PFSK-1 (cell line): ENCODE measurements around the gene FAM76A. TPM values are rescaled to one million over a fixed set of nuclear protein-coding genes. Genes with fewer than 3 reads are reported as not detected.

Source experiments
- FOXP2 ChIP-seq: optimal IDR thresholded peaks from 2 replicates; pipeline ENCODE3; 2011; ENCODE audit warnings: borderline replicate concordance, control low read depth, inconsistent platforms; ENCODE audit not compliant: insufficient read depth; ENCODE audit errors: extremely low read length, extremely low read depth
- POLR2AphosphoS5 ChIP-seq: IDR thresholded peaks from 2 replicates; pipeline ENCODE4 v1.6.1; 2012; ENCODE audit warnings: low read depth, mild to moderate bottlenecking, control low read depth, low read length, moderate library complexity
- SIN3A ChIP-seq: IDR thresholded peaks from 2 replicates; pipeline ENCODE4 v1.6.1; 2012; ENCODE audit warnings: mild to moderate bottlenecking, low read length, moderate library complexity, borderline replicate concordance; ENCODE audit not compliant: insufficient read depth
- TAF1 ChIP-seq: IDR thresholded peaks from 2 replicates; pipeline ENCODE4 v1.6.1; 2012; ENCODE audit warnings: low read length, control low read depth, borderline replicate concordance; ENCODE audit not compliant: insufficient read depth
- polyA plus RNA-seq: library from polyadenylated mRNA; unstranded; fragments of >200 nt; gene quantifications from one replicate; pipeline ENCODE4 v1.2.1, GENCODE V29; 2012; ENCODE audit warnings: low read depth, missing spikeins; ENCODE audit not compliant: insufficient read length
- TF ChIP-seq, protein P1 (sequence below), 2 experiments: IDR thresholded peaks; 2 replicates each; pipeline versions ENCODE4 v1.6.1 to v1.8.0; 2011 to 2012; ENCODE audit warnings: low read depth in 2 of 2, low read length in 2 of 2, control low read depth in 1 of 2, inconsistent platforms in 1 of 2, mild to moderate bottlenecking in 1 of 2, moderate library complexity in 1 of 2; ENCODE audit not compliant: insufficient read depth in 1 of 2

Gene FAM76A
- polyA plus RNA-seq: 3.2 TPM

DNA sequence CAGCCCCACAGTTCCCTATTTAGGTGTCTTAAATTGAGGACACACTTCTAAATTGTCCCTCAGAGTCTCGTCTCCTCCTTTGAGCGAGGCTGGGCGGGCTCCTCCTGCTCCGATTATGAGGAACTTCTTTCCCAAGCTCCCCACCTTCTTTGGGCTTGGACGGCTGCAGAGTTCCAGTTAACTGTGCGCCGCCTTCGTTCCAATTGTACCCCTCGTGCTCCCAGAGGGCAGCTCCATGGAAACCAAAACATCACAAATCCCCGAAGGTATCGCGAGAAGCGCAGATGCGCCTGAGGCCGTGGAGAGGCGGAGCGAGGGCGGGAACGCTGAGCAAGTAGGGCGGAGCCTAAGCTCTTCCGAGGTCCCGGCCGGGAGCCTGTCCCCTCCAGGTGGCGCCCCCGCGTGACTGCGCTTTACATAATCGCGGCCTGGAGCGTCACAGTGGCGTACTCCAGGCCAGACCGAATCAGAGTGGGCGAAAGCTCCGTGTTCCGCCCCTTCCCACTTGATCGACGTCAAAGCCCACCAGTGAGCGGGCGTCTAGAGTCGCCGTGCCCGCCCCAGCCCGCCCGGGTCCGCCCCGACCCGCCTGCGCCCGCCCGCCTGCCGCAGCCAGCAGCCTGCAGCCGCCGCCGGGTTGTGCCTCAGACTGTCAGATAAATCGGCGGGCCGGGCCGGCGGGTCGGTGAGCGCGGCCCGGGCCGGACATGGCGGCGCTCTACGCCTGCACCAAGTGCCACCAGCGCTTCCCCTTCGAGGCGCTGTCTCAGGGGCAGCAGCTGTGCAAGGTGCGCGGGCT, at the start of gene FAM76A:
Gene FAM76A, plus strand, starts transcription at position 588 of the 799 bp plus-strand sequence. Its CDS starts 120 bp downstream, at position 708.
- TF ChIP-seq TAF1 (no peak), SIN3A (0 out of 2 replicates have a peak, but pooled peaks have one; percentile 56), FOXP2 (no peak), POLR2AphosphoS5 (no peak; the same call in 1 of the 2 replicates)
- TF ChIP-seq, protein P1, sequence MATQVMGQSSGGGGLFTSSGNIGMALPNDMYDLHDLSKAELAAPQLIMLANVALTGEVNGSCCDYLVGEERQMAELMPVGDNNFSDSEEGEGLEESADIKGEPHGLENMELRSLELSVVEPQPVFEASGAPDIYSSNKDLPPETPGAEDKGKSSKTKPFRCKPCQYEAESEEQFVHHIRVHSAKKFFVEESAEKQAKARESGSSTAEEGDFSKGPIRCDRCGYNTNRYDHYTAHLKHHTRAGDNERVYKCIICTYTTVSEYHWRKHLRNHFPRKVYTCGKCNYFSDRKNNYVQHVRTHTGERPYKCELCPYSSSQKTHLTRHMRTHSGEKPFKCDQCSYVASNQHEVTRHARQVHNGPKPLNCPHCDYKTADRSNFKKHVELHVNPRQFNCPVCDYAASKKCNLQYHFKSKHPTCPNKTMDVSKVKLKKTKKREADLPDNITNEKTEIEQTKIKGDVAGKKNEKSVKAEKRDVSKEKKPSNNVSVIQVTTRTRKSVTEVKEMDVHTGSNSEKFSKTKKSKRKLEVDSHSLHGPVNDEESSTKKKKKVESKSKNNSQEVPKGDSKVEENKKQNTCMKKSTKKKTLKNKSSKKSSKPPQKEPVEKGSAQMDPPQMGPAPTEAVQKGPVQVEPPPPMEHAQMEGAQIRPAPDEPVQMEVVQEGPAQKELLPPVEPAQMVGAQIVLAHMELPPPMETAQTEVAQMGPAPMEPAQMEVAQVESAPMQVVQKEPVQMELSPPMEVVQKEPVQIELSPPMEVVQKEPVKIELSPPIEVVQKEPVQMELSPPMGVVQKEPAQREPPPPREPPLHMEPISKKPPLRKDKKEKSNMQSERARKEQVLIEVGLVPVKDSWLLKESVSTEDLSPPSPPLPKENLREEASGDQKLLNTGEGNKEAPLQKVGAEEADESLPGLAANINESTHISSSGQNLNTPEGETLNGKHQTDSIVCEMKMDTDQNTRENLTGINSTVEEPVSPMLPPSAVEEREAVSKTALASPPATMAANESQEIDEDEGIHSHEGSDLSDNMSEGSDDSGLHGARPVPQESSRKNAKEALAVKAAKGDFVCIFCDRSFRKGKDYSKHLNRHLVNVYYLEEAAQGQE (IDR thresholded peaks at IDR 0.05; ENCODE audit: insufficient read depth in 1 of 2, low read depth in 2 of 2, low read length in 2 of 2): no peak

DNA sequence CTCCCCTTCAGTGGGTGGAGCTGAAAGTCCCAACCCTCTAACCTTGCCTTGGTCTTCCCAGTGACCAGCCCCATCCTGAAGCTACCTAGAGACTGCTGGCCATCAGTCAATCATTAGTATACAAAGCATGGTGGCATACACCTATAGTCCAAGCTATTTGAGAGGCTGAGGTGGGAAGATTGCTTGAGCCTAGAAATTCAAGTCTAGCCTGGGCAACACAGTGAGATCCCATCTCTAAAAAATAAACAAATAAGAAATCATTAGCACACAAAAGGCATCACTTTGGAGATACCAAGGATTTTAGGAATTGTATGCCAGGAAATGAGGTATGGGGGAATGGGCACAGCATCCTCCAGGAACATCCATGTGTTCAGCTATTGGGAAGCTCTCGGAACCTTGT, 49.4 kb upstream of the FAM76A start:
- TF ChIP-seq TAF1 (no peak), POLR2AphosphoS5 (no peak), FOXP2 (no peak), SIN3A (no peak)
- TF ChIP-seq, protein P1 (IDR thresholded peaks at IDR 0.05; ENCODE audit: insufficient read depth in 1 of 2, low read depth in 2 of 2, low read length in 2 of 2): no peak

DNA sequence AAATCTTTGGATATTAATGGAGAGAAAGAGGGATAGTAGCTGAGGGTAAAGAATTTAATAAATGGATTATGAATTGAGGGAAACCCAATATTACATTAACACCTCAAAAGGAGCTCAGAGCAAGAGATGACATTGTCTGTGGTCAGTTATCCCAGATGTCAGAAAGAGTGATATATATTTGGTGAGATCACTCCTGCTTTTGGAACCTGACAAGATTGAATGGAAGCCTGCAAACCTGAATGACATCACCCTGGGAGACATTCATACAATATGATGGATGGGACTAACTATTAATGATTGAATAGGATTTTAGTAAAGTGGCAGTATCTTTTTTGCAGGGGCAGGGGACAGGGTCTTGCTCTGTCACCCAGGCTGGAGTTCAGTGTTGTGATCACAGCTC, 47.0 kb upstream of the FAM76A start:
- TF ChIP-seq, protein P1 (IDR thresholded peaks at IDR 0.05; ENCODE audit: insufficient read depth in 1 of 2, low read depth in 2 of 2, low read length in 2 of 2): no peak
- TF ChIP-seq POLR2AphosphoS5 (no peak), FOXP2 (no peak), TAF1 (no peak), SIN3A (no peak)

DNA sequence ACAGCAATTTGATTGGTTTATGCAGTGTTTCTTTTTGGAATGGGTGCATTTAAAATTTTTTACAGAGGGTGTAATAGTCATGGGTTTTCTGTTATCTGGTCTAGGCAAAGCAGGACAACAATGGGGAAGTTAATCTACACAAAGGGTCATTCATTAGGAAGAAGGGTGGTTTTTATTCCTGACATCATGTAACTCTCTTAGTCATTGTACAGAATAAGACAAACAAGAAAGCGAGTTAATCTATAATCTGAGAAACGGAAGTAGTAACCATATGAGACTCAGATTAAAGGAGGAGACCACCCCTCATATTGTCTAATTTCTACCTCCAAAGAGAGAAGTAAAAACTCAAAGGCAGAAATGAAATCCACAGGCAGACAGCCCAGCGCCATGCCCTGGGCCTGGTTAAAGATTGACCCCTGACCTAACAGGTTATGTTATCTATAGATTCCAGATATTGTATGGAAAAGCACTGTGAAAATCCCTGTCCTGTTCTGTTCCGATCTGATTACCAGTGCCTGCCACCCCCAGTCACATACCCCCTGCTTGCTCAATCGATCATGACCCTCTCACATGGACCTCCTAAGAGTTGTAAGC, 43.3 kb upstream of the FAM76A start:
- TF ChIP-seq POLR2AphosphoS5 (no peak), TAF1 (no peak), FOXP2 (no peak), SIN3A (no peak)
- TF ChIP-seq, protein P1 (IDR thresholded peaks at IDR 0.05; ENCODE audit: insufficient read depth in 1 of 2, low read depth in 2 of 2, low read length in 2 of 2): no peak

DNA sequence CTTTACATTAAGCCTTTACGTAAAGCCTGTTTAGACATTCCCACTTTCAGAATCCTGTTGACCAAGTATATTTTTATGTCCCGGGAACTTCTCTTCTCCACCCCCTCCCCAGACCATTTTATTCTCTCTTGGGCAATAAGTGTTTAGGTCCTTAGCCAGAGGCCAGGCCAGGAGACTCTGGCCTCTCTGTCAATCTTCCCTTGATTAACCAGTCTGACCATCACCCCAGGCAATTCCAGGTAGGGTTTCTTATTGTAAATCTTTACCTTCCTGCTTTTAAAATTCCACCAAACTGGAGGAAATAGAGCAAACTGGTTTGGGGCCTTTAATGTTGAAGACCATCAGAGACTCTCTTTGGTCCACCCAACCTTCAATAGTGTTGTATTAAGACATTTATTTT, 41.6 kb upstream of the FAM76A start:
- TF ChIP-seq SIN3A (no peak), FOXP2 (no peak), TAF1 (no peak), POLR2AphosphoS5 (no peak)
- TF ChIP-seq, protein P1 (IDR thresholded peaks at IDR 0.05; ENCODE audit: insufficient read depth in 1 of 2, low read depth in 2 of 2, low read length in 2 of 2): no peak
